Measurements from ENCODE around the gene IFRD1.

IFRD1 gene

GRCh38 chr7:112449902-112450806 is at the start of gene IFRD1:
IFRD1 (plus strand) TSS chr7:112450460; CDS start chr7:112450689, 229 bp downstream.
- peak; percentile 77 for DNase-seq

GRCh38 chr7:112404321-112404720 is 45.9 kb upstream of the IFRD1 start:
- DNase-seq: no peak

GRCh38 chr7:112405286-112405685 is 45.0 kb upstream of the IFRD1 start:
- DNase-seq: no peak

- DNase-seq: no peak
These were observed 43.0 kb upstream of the IFRD1 start for GRCh38 chr7:112407261-112407660.

GRCh38 chr7:112410092-112410491 is 40.2 kb upstream of the IFRD1 start:
- DNase-seq: no peak

- DNase-seq: no peak
These were observed 39.0 kb upstream of the IFRD1 start for GRCh38 chr7:112411186-112411795.

DNA sequence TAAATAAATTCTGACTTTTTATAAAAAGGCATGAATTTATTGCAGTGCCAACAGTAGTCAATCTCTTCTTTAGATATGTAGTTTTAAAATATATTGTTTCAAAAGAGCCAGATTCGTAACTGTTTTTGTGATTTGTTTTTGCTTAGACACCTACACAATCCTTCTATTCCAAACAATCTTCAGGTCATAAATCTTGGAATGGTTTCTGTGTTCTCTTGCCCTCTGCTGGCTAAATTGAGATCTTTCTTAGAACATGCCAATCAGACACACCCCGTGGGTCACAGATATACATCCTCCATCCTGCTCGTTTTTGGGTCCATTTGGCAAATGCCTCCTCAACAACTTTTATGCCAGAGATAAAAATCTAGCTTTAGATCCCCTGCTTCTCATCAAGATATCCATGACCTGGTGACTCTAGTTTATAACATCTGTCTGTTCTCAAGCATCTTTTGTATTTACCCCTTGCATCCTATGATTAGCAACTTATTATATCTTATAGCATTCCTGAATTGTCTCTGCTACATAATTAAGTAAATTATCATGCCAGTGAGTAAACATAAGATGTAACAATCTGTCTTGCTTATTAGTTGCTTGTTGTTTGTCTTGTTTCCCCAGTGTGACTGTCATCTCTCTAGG is 35.3 kb upstream of the IFRD1 start:
- DNase-seq: no peak

- no peak for DNase-seq
These were observed 34.1 kb upstream of the IFRD1 start for GRCh38 chr7:112416127-112416526.

- no peak for DNase-seq
These were observed 30.6 kb upstream of the IFRD1 start for GRCh38 chr7:112419543-112420130.

DNA sequence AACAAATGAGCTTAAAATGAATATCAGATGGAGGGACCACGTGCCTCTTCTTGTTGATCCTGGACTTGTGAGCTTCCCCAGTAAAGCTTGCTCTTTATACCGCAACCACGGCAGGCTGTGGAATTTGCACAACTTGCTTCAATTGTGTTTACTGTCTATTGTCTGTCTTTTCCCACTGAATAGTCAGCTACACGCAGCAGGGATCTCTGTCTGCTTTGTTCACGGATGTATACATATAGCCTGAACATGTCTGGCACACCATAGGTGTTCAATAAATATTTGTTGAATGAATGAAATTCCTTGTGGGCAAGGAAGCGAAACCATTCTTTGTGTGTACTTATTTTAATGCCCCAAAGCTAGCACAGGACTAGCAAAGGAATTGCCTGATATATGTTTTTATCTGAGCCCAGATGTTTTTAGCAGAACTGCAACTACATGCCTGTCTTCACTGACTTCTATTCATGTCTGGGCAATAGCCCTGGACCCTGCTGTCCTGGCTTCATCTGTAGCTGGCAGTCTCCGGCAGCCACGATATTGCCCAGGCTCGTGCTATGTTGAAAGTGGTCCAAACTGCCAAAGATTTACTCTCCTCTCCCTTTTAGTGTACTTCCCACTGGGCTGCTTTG is 29.9 kb upstream of the IFRD1 start:
- no peak for DNase-seq

DNA sequence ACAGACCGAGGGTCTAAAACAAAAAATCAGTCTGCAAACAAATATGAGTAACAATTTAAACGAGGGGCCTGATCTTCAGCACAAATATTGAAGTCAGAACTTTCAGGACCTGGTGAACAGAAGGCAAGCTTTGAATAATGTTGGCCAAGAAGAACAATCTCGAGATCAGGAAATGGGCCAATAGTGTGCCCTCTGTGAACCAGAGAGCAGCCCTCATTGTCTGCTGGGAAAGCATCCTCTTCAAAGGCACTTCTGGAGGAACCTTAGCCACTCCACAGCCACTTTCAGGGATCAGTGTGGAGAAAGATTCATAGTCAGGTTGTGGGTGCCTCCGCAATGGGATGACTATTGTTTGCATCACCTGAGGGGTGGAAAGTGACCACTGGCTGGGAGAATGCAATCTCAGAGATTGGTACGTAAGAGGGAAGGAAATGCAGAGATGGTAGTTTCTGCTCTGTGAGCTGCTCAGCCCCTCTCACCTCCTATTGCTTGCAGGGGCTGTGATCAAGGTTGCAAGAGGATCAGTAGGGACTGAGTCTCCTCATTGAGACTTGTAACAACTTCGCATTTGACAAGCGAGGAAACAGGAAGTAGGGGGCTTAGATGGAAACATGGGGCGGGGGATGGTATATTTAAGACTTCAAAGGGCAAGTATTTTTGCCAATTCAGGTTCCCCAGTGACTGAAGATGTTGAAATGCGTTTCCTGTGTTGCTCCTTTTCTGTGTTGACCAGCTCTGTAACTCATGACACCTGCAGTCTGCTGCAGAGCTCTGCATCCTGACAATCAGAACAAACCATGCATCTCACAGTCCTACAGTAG is 28.4 kb upstream of the IFRD1 start:
- no peak for DNase-seq

DNA sequence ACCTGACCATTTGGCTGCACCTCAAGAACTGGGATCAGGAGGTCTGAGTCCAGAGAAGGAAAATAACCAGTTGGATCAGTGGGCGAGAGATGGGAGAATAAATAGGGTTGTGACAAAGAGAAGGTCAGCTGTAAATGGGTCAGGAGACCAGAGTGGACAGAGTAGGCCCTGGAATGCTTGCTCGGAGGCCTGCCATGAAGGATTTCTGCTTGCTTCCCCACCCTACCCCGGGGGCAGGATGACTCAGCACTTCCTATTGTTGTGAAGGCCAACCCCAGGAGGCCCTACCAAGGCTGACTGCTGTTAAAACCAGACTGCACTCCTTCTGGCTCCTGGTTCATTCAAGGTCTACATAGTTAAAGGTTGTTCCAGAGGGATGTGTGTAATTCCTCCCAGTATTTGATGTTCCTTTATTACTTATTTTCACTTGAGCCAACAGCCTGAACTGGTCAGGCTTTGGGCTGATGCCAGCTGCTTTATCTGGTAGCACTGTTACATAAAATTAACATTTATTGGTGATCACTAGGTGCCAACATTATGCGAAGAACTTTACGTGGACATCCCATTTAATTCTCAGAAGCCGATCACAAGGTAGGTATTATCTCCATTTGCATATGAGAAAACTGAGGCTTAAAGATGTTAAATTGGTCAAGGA is 27.3 kb upstream of the IFRD1 start:
- no peak for DNase-seq

- DNase-seq: no peak
These were observed 26.3 kb upstream of the IFRD1 start for GRCh38 chr7:112423987-112424386.

DNA sequence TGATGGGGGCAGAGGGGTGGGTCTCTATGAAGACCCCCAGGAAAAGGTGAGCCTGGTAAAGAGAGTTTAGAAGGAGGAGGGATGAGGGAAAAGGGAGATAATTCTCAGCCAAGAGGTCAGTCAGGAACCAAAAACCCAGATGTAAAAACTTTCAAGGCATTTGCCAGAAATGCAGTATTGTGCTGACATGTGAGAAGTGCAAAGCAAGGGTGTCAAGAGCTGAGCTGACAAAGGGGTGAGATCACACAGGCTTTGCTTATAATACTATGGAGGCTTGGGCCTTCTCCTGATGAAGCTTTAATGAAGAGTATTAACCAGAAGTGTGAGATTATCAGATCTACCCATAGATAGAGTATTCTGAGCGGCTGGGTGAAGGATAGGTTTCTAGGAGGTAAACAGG is 22.3 kb upstream of the IFRD1 start:
- DNase-seq: no peak

- DNase-seq: no peak
These were observed 21.5 kb upstream of the IFRD1 start for GRCh38 chr7:112428715-112429114.

DNA sequence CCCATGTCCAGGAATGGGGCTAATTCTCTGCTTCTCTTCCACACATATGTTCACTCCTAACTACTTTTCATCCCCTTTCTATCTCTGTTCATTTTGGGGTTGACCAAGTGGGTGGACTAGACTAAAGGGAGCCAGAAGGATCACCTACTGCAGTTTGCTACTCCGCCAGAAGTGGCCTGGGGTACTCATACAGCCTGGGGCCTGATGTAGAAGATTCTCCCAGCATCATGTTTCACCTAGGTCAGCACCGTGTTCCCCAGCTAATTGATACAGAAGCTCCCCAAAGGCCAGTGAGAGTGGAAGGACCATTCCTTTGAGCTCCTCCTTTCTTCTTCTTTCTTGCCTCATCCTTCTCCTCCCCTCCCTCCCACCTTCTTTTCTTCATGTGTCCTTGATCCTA is 19.6 kb upstream of the IFRD1 start:
- DNase-seq: no peak

DNA sequence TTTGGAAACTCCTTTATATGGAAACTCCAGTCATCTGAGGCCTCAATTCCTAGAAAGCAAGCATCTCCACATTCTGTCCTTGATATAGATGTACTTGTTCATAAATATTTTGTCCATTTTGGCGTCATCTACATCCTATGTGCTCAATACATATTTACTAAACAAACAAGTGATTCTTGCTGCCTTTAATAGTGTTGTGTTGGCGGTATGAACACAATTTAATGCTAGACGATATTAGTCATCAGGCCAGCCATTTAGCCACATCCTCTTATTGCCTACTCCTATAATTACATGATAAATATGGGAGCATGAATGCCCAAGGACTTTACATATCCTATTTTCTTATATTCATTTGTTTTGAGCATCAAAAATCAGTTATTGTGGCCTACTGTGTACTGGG is 18.5 kb upstream of the IFRD1 start:
- DNase-seq: no peak

GRCh38 chr7:112433289-112433688 is 17.0 kb upstream of the IFRD1 start:
- DNase-seq: no peak

DNA sequence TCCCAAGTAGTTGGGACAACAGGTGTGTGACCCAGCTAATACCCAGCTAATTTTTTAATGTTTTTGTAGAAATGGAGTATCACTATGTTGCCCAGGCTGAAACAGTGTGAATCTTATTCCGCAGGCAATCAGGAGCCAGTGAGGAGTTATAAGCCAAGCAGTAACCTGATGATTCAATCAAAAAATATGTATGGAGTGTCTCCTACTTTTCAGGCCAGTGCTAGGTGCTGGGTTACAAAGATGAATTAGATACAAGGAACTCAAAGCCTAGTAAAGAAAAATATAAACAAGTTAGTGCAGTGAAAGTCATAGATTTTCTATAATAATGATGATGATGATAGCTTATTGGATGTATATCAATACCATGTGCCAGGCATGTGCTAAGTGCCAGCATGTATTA is 13.2 kb upstream of the IFRD1 start:
- DNase-seq: no peak

- DNase-seq: no peak
These were observed 10.8 kb upstream of the IFRD1 start for GRCh38 chr7:112439476-112439875.

GRCh38 chr7:112442210-112442609 is 8.1 kb upstream of the IFRD1 start:
- DNase-seq: no peak

DNA sequence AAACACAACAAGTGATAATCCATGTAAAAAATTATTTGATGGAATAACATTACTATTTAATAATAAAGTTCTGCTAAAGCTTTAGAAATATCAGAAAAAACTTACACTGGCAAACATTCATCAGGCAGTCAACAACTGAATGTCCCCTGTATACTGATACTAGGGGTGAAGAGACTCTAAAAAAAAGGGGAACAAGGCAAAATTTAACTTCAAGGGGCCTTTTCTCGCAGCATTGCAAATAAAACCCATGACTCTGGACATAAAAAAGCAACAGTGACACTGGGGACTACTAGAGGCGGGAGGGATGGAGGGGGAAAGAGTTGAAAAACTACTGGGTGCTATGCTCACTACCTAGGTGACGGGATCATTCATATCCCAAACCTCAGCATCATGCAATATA is 5.8 kb upstream of the IFRD1 start:
- no peak for DNase-seq
